Testis (tissue), 3 donors: ENCODE results near the gene SLMAP. TPM values are rescaled to one million over a fixed set of nuclear protein-coding genes. Genes with fewer than 3 reads are reported as not detected.

Source experiments
- DNase-seq: peaks from one replicate; pipeline ENCODE4 v3.0.0-alpha.2; 2019
- H3K27ac ChIP-seq, 2 donors: fragments of 200-600 bp; sonication (generic); one replicate each; pipeline ENCODE4 v1.5.1; 2019
- H3K27me3 ChIP-seq: fragments of 200-600 bp; sonication (generic); one replicate; pipeline ENCODE4 v1.5.1; 2019
- H3K36me3 ChIP-seq: fragments of 200-600 bp; sonication (generic); one replicate; pipeline ENCODE4 v1.5.1; 2017; ENCODE audit warnings: low read depth; ENCODE audit errors: missing control alignments
- H3K4me1 ChIP-seq: fragments of 200-600 bp; sonication (generic); one replicate; pipeline ENCODE4 v1.5.1; 2019
- H3K4me3 ChIP-seq, 2 donors: fragments of 200-600 bp; sonication (generic); one replicate each; pipeline ENCODE4 v1.5.1; 2017 to 2019
- H3K9me3 ChIP-seq: fragments of 200-600 bp; sonication (generic); one replicate; pipeline ENCODE4 v1.5.1; 2017
- POLR2A ChIP-seq: fragments of 450-650 bp; IDR thresholded peaks from one replicate; pipeline ENCODE4 v1.6.1; 2017; ENCODE audit warnings: antibody characterized with exemption, mild to moderate bottlenecking, moderate library complexity
- WGBS, 2 donors: methylation state at CpG; one replicate each; pipeline ENCODE4 v1.1.5; 2018; 5-methylcytosine and 5-hydroxymethylcytosine counted together
- intact Hi-C: fragments of 100-400 bp; cut with DNase I; formaldehyde crosslinking; loops from one replicate; pipeline ENCODE4 v1.15.1; 2023; ENCODE audit warnings: low total_unique reads
- polyA plus RNA-seq: library from polyadenylated mRNA; stranded (reverse); fragments of 350-450 nt; fragmentation: Illumina TruSeq; extraction: RNeasy Lipid Tissue Mini Kit (QIAGEN cat#74804); gene quantifications from one replicate; pipeline ENCODE4 v1.2.3, GENCODE V29; 2014; ENCODE audit warnings: low read depth, low replicate concordance; ENCODE audit not compliant: insufficient read depth
- total RNA-seq, 2 donors: library from RNA; depleted of rRNA; stranded (reverse); fragments of >200 nt; gene quantifications; one replicate each; pipeline ENCODE4 v1.2.3, GENCODE V29; 2016
- TF ChIP-seq, protein P1 (sequence below), 3 experiments: fragments of 450-650 bp in 2 of 3; fragments of 200-600 bp in 1 of 3; sonication (generic) in 1 of 3; IDR thresholded peaks; one replicate each; pipeline ENCODE4 v1.5.1; 2016 to 2019; ENCODE audit warnings: antibody characterized with exemption in 3 of 3, mild to moderate bottlenecking in 2 of 3, moderate library complexity in 1 of 3

Gene SLMAP
- total and polyA plus RNA-seq, 3 donors from 2014 or later: 58.8 to 126 (median 120) TPM

DNA sequence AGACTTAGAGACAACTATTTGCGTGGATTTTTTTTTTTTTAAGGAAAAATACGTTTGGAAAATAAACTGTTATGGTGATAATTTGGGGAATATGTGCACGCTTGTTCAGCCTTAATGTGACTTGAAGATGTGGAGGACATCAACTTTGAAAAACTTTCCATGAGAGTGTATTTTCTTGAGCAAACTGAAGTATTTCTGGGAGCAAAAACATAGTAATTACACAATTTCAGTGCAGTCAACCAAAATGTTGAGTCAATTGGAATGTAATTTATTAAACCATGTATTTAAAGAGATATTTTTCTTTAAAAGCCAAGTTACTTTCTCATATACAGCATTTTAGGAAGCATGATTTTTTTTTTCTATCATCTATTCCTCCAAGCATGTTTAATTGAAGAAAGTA is 171.8 kb downstream of the SLMAP start:
- H3K9me3 ChIP-seq: no peaks in the 10 kb centered on the region
- no peak for TF ChIP-seq POLR2A
- TF ChIP-seq, protein P1, sequence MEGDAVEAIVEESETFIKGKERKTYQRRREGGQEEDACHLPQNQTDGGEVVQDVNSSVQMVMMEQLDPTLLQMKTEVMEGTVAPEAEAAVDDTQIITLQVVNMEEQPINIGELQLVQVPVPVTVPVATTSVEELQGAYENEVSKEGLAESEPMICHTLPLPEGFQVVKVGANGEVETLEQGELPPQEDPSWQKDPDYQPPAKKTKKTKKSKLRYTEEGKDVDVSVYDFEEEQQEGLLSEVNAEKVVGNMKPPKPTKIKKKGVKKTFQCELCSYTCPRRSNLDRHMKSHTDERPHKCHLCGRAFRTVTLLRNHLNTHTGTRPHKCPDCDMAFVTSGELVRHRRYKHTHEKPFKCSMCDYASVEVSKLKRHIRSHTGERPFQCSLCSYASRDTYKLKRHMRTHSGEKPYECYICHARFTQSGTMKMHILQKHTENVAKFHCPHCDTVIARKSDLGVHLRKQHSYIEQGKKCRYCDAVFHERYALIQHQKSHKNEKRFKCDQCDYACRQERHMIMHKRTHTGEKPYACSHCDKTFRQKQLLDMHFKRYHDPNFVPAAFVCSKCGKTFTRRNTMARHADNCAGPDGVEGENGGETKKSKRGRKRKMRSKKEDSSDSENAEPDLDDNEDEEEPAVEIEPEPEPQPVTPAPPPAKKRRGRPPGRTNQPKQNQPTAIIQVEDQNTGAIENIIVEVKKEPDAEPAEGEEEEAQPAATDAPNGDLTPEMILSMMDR (IDR thresholded peaks at IDR 0.05): no peak
- H3K4me1 ChIP-seq: no peaks in the 10 kb centered on the region
- no peaks in the 10 kb centered on the region for H3K27me3 ChIP-seq
- intact Hi-C loops: no loop called here
- DNase-seq: no peak
- H3K4me3 ChIP-seq: no peak overlapping the region
- 87 to 90% methylated on average over 3 of the region's 3 CpGs for WGBS, 2 donors
- no peak overlapping the region for H3K27ac ChIP-seq
- H3K36me3 ChIP-seq: no peaks in the 10 kb centered on the region

GRCh38 chr3:57928511-57928910 is 172.4 kb downstream of the SLMAP start:
- Histone ChIP-seq H3K4me3 (no peak overlapping the region), H3K27me3 (no peaks in the 10 kb centered on the region), H3K9me3 (no peaks in the 10 kb centered on the region), H3K27ac (no peak overlapping the region), H3K36me3 (no peaks in the 10 kb centered on the region), H3K4me1 (no peaks in the 10 kb centered on the region)
- intact Hi-C loops: no loop called here
- WGBS, 2 donors: 82 to 87% methylated on average over 2 of the region's 2 CpGs
- DNase-seq: no peak
- TF ChIP-seq, protein P1 (IDR thresholded peaks at IDR 0.05): no peak
- no peak for TF ChIP-seq POLR2A

GRCh38 chr3:57929988-57930387 is 173.9 kb downstream of the SLMAP start:
- Histone ChIP-seq H3K4me1 (no peaks in the 10 kb centered on the region), H3K27ac (no peak overlapping the region), H3K9me3 (no peaks in the 10 kb centered on the region), H3K27me3 (no peaks in the 10 kb centered on the region), H3K4me3 (no peak overlapping the region), H3K36me3 (no peaks in the 10 kb centered on the region)
- intact Hi-C loops: no loop called here
- TF ChIP-seq POLR2A: no peak
- TF ChIP-seq, protein P1 (IDR thresholded peaks at IDR 0.05): no peak
- DNase-seq: no peak
- 82 to 98% methylated on average over 2 of the region's 2 CpGs for WGBS, 2 donors

DNA sequence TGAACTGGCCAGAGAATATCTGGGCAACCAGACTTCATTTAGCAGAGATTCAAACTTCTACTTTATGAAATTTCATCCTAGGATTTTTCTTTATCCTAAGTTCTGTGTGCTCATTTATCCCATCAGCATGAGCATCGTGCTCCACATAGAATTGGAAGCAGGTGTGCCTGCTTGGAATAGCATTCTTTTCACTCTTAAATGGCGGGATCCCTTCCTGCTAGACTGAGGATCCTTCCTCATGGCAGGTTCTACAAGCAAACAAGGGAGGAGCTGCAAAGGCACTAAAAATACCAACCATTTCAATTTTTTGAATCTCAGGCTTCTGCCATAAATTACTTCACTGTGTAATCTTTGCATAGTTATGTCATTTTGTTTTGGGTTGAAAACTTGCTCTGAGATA is 177.5 kb downstream of the SLMAP start:
- no peak for TF ChIP-seq POLR2A
- TF ChIP-seq, protein P1 (IDR thresholded peaks at IDR 0.05): no peak
- no peak for DNase-seq
- H3K36me3 ChIP-seq: no peaks in the 10 kb centered on the region
- no peaks in the 10 kb centered on the region for H3K4me1 ChIP-seq
- no peak overlapping the region for H3K27ac ChIP-seq
- no peak overlapping the region for H3K4me3 ChIP-seq
- 78 to 95% methylated on average over 2 of the region's 2 CpGs for WGBS, 2 donors
- H3K27me3 ChIP-seq: no peaks in the 10 kb centered on the region
- no peaks in the 10 kb centered on the region for H3K9me3 ChIP-seq
- intact Hi-C loops: no loop called here

GRCh38 chr3:57934373-57934772 is 178.3 kb downstream of the SLMAP start:
- Histone ChIP-seq H3K27me3 (no peaks in the 10 kb centered on the region), H3K27ac (no peak overlapping the region), H3K36me3 (no peaks in the 10 kb centered on the region), H3K9me3 (no peaks in the 10 kb centered on the region), H3K4me1 (no peaks in the 10 kb centered on the region), H3K4me3 (no peak overlapping the region)
- TF ChIP-seq, protein P1 (IDR thresholded peaks at IDR 0.05): no peak
- intact Hi-C loops: no loop called here
- WGBS, 2 donors: 94% methylated on average over 7 of the region's 7 CpGs
- DNase-seq: no peak
